ENCODE results near the gene VTI1A.
"Not testable (repeated sequence)": the region's sequence is repeated elsewhere in the genome, so short reads cannot be mapped to it uniquely, and the experiment has no call there.

VTI1A gene

DNA sequence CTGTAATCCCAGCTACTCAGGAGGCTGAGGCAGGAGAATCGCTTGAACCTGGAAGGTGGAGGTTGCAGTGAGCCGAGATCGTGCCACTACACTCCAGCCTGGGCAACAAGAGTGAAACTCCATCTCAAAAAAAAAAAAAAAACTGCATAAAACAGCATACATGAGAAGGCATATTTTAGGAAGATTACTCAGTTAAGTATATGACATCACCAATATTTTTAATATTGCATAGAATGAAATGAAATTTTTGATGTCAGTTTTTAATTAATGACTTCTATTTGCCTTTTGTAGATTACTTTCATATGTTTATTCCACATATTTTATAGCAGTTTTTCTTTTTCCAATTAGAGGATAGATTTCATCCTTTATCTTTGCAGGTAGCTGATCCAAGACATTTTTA, 284.4 kb downstream of the VTI1A start:
- not testable (repeated sequence) for DNase-seq

DNA sequence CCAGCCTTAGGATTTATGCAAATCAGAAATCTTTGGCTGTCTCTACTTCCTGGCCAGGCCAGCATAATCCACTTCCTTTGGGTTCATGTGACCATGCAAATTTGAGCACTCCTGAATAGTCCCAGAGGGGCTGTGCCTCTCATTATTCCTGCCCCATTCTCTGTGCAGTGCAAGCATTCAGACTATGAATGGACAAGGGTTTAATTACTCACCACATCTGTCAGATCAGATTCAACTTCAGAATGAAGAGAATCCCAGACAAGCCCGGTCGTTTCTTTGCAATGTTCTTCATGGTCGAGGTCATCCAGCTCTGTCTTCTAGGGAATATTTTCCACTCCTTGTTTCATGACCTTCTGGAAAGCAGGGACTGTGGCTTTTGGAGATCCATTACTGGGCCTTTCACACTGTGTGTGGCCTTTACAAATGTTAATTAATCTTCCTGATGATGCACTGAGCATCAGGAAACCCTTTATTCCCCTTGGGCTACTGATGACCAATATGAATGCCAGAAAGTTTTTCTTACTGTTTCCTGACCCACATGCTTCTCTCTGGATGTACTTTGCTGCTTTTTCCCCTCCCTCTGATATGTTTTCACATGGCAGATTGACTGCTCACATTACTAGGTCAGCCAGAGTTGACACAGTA, 285.4 kb downstream of the VTI1A start:
- peak; percentile 89 for DNase-seq

DNA sequence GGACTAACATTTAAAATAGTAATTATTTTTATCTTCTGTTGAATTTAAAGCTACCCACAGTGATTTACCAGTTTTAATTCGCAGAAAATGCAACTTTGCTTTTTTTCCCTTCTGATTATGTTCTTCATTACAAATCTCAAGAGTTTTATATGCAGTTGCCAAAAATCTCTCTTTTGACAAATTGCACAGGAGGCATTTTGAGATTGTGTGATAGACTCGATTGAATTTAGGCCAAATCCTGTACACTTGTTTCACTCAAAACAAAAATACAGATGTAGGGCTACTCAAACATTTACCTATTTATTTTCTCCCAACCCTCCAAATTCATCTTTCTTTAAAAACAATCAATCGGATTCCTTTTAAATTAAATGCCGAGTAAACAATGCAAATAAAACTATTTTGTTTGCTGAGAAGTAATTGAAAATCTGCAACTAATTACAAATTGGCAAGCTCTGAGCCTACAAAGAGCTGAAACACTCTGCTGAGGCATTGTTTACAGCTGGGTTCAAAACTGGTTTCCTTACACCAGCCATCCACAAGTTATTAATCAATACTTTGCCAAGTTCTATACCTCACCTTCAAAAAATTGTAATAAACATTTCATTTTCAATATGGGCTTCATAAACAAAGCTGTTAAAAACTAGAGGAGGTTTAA, 288.2 kb downstream of the VTI1A start:
- peak; percentile 50 for DNase-seq

DNA sequence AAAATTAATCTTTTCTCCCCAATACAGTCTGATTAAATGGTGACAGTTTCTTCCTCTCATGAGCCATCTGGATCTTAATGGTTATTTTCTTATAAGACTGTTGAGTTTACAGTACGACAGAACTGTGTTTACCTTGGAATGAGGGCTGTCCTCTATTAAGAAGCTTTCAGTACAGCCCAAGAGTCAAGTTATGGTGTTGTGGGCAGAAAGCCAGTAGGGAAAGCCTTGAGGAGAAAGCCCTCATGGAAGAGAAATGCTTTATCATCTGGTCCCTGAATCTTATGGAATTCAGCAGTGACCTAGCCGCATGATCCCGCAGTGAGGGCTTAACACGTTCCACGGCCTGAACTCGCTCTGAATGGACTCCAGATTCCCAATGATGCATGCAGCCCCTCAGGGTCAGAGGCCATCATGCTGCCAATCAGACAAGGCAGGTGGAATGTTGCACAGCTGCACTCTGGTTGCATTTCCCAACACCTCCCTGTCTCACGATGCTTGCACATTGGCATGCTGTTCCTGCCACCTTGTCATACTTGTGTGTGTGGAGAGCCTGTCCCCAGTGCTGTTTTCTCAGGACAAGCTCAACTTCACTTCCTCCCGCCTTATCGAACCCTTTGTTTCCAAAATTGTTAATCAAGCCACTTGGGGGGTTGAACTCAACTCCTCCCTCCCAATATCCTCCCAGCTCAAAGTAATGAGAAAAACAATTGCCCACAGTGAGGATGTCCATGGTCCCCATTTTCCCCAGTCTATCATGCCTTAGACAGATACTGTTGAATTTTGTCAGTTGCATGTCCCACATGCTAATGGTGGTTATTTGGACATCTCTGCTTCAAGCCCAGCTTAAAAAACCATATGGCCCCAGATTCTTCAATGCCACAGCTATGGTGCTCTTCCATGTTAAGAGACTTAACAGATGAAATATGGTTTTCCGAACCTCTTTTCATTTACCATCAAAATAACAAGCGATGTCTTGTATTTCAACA, 291.9 kb downstream of the VTI1A start:
- DNase-seq = peak; percentile 74

DNA sequence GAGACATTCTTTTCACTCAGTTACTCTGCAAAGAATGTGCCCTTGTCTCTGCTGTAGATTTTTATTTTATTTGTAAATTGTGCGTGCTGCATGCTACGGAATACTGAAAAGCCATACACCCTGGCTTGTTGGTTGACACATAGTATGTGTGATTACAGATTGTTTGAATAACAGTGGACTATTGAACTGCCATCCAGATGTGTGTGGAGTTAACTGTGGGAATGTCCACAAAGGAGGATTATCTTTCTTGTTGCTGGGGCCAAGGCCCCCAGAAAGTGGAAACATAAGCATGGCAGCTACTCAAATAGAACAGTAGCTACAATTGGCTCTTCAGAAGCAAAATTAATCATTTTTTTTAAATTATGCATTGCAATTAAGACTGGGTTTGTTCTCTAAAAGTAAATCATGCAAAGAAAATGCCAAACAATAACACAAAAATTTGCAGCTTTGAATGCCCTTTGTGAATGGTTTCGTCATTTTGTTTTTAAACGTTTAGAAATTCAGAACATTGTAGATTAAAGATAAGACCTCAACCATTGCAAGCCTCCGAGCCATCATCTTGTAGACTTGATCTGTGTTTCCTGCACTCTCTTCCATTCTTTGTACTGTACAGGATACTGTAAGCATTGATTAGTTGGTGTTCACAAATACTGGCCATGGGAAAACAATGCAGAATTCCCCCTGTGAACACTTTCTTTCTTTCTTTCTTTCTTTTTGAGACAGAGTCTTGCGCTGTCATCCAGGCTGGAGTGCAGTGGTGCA, 292.8 kb downstream of the VTI1A start:
- peak; percentile 19 for DNase-seq

DNA sequence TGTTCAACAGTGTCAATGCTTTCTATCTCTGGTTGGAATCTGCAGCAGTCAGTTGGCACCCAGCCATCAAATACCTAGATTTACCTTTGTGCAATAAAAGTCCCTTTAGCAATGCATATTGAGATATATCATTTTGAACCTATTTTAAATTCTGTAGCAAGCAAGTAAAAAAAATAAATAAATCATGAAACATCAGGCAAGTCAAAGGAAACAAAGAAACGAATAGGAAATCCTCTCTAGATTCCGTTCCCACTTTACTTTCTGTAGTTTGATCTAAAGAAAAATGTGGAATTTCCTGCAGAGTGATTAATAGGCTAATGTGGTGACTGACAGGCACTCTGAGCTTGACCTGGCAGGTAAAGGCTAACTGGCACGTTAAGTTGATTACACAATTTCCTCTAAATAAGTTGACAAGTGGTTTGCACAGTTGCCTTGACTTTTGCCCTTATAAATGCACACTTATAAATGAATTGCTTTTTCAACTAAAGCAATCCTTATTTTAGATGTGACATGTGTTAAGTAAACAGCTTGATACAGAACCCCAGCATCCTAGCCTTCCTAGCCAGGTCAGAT, 294.9 kb downstream of the VTI1A start:
- DNase-seq = peak; percentile 12

DNA sequence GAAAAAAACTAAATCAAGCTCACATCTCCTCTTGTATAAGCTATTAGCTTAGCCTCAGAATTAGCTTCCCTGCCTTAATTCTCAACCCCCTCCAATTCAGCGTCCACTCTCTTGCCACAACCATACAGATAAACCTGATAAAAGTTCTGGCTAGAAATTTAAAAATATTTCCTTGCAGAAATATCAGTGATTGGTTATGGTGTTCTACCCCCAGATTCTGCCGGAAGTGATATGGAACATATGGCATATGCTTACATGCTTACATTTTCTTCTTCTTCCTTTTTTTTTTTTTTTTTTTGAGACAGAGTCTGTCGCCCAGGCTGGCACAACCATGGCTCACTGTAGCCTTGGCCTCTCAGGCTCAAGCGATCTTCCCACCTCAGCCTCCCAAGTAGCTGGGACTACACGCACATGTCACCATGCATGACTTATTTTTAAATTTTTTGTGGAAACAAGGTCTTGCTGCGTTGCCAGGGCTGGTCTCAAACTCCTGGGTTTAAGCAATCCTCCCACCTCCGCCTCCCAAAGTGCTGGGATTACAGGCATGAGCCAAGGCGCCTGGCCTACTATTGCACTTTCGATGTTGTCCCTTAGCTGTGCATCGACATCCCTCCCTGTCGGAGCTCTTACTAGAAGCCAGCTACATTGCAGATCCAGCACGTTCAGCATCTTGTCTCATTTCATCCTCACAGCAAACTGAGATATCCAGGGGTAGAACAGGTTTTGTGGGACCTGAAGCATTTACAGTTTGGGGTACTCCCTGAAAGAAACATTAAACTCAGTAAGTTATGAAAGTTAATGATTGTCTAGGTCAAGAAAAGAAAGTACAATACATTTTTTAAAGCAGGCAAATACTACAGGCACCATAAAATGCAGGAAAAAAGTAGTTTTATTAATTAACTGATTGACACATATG, 297.4 kb downstream of the VTI1A start:
- DNase-seq = no peak

DNA sequence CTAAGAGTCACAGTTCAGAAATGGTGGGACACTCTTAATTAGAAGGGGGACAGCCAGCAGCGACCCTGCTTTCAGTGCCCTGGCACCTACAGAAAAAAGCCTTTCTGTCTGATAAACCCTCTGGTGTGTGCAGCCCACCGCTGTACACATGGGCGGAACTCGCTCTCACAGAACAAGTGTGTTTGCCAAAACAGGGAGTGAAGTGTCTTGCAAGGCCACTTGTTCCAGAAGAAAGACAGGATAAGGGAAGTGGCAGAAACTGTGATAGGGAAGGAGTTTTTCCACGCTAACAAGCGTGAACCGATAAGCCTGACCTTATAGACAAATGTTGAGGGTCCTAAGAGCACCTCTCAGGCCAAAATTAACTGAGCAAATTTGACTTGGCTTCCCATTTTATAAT, 299.3 kb downstream of the VTI1A start:
- DNase-seq = no peak

DNA sequence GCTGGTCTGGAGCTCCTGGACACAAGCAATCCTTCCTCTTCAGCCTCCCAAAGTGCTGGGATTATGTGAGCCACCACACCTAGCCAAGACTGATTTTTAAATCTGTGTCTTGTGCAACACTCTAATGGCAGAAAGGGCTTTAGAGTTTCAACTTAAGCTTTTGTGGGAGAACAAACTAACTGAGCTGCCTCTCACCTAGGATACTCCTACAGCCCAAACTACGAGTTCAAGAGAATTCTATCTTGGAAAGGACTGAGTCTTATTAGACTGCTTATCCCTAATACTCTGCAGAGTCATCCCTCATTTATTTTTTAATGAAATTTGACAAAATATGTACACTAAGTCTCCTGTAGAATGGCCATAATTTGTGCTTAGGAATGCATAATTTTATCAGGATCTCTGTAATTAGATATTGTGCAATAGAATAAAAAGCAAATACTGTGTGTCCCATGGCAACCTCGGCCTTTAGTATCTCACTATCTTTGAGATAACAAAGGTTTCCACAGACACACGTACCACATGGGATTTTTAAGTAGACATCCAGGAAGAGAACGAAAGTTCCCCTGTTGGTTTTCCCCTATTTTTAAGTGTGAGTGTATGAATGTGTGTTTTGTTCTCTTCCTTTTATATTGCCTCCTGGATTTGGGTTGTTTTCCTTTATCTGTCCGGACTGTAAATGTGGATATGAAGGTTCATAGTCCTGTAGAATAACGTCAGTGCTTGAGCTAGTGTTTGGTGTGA, 303.6 kb downstream of the VTI1A start:
- DNase-seq = no peak

DNA sequence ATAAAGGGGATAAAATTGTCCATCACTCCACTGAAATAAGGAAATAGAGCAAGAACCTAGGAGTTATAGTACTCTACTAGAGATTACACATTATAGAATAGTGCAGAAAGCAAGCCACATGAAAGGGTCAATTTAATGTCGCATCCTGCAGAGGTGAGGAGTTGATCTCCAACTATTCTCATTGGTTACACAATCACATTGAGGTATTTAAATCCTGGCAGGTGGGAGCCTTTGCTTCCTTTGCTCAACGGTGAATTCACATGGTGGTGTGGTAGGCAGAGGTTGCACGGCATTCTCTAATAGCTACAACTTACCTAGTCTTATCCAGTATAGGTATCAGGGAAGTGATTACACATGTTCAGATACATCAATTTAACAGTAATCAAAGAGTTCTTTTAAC, 304.6 kb downstream of the VTI1A start:
- DNase-seq = no peak

DNA sequence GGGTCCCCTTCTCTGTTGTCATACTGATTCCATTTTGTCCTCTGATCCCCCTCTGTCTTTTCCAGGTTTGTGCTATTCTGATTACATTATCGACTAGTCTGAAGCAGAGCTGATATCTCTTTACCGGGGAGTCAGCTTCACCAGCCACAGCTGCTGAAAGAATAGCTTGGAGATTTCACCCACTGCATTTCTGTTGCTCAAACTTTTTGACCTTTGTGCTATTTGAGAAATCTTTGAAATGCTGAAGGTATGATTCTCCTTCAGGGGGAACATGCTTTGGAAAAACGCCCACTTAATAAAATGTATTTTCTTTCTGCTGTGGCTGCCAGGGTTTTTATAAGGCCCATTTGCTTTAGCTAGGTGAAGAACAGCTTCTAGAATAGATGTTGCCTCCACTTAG, 305.3 kb downstream of the VTI1A start:
- DNase-seq = no peak

DNA sequence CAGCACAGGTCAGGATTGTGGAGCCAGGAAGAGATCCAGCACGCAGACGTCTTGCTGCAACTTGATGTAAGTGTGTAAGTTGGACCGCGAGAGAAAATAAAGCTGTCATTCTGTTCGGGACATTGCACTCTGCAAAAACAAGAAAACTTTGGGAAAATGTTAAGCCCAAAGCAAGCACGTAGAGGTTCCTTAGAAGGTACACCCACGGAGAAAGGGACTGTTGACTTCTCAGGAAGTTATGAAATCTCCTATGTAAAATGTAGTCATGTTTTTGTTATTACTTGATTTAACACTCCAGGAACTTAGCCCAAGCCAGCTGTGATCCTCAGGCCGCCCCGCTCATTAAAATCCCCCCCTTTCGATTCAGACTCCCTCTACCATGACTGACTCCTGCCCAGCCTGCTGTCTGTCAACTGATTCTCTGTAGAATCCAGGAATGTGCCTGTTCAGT, 307.0 kb downstream of the VTI1A start:
- DNase-seq = peak; percentile 45

DNA sequence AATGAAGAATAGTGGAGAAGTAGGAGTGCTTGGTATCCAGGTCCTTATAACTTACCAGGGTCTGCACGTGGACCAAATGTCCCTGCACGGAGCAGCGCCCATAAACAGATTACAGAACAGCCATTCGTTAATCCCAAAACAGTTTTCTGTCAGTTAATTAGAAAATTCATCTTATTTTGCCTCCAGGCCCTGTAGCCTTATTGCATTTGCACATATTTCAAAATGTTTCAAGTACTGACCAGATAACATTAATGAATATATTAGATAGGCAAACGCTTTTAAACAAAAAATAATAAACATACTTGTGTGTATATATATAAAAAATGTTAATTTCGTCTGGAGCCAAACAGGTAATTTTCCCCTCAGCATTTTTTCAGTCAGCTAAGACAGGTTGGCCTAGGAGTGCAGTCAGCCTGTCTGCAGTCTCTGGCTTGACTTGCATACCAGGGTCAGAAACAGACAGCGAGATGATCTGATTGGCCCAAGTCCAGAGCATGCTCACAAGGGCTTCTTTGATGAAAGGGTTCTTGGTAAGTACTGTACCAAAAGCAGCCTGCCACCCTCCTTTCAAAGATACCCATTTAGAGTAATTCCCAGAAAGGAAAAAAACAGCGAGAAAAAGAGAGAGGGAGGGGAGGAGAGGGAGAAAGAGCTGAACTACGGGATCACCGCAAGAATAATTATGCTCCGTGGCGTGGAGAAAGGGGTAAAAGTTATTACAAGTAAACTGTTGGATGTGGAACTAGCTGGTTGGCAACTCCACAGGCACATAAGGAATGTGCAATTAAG, 308.6 kb downstream of the VTI1A start:
- DNase-seq = peak; percentile 17

DNA sequence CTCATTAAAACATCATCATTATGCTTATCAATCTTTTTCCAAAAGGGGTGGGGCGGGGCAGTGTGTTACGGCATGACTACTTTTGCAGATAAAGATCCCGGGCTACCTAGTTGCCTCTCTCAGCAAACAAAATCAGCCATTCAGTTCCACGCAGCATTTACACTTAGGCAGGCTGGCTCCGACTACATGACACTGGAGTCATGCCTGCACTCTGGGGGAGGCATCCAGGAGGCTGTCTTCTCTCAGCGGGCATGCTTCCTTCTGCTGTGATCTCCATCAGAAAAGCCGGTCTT, 309.2 kb downstream of the VTI1A start:
- DNase-seq = no peak

DNA sequence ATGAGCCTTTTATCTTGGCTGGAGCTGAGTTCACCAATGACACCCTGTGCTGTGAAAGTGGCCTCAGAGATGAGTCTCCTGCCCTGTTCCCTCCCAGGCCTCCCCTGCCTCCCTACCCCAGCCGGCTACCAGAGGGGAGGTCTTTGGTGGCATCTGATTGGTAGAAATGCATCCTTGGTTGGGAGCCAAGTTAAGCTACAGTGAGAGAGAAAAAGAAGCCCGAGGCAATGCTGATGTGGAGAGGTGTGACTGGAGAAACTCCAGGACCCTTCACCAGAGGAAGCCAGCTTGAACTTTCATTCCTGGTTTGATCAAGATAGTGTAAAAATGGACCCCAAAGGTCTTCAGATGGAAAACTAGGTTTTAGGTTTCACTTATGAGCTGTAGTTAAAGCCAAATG, 311.9 kb downstream of the VTI1A start:
- peak; percentile 5 for DNase-seq

DNA sequence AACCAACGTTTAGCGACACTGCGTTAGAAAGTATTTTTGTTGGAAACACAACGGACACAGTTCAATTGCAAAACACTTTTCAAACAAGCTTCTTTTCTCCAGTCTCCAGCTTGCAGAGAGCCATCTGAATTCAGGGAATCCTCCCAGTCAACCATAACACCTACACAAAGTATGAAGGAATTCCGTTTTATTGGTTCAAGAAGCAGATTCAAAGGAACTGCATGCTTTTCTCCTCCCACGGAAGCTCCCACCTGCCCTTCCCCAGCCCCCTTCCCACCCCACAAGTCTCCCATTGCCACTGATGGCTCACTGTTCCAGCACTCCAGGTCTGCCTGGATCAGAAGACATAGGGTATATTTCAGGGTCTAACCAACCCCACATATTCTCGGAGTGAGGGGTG, 312.5 kb downstream of the VTI1A start:
- no peak for DNase-seq

DNA sequence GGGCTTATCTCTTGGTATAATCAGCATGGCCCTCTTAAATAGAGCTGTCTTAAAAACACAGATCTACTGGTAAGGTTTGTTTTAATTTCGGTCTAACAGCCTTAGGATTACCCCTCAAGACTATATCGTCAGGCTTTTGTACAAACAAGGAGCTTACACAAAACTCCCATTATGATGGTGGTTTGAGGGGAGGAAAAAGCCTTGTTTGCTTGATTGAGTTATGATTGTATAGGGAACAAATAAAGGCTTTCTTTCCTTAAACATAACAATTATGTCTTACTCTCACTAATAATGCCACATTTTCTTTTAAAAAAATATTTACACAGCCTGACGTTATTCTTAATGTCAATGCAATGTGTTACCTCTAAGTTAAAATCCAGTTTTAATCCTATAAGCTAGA, 314.2 kb downstream of the VTI1A start:
- DNase-seq = no peak

DNA sequence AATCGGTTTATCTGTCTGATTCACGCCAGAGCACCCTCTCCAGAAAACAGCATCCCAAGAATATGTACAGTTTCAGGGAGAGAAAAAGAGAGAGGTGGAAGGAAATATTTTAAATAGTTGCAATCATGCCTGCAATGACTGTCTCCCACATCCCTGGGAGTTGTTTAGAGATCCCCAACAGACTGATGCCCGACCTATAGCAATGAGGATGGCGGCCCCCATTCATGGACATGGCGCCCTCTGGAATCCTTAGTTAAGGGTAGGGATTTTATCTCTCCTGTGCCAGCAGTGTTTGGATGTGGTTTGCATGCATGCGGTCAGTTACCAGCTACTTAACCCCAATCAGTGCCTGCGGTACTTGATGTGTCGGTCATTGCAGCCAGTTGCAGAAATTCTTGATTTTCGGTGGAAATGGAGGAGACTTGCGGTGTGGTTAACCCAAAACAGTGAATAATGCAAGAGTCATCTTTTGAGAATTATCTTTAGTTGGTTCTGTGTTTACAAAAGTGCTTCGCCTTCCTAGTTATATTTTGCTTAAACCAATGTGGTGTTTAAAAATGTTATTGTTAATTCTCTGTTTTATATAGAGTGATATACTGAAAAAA, 317.0 kb downstream of the VTI1A start:
- no peak for DNase-seq

DNA sequence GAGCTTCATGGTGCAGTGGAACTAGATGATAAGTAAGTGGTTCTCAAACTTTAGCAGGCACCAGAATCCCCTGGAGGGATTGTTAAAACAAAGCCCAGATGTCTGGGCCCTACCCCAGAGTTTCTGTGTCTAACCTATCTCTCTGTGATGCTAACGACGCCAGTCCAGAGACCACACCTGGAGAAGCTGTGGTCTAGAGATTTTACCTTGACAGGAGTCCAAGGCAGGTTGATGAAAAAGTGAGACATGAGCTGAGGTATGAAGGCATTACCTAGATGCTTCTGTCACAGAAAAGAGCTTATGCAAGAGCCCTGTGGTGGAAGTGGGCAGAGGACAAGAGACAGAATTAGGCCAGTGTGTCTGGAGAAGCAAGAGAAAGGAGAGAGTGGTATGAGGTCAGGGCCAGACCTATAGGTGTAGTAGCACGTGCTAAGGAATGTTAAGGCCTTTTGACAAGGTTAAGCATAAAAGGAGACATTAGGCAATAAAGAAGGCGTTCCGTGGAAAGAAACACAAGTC, 318.8 kb downstream of the VTI1A start:
- no peak for DNase-seq

All from eye (tissue), 1 donor.